ENCODE data around the gene NFIX. TPM values are rescaled to one million over a fixed set of nuclear protein-coding genes. Genes with fewer than 3 reads are reported as not detected.

Gene NFIX
- polyA plus RNA-seq, 1 donor (not counting 4 experiments of a cell fraction or from before 2014, with no cell fraction given): 5.2 TPM

- FAIRE-seq: no peak
- Histone ChIP-seq H3K27ac (ENCODE audit: control insufficient read depth, insufficient read depth, low read length) (no peak overlapping the region), H3K27me3 (ENCODE audit: control insufficient read depth, extremely low read depth, insufficient read depth, low read length) (no peaks in the 10 kb centered on the region), H3K4me2 (ENCODE audit: control insufficient read depth, extremely low read depth, insufficient read depth, low read depth, low read length) (no peak overlapping the region), H3K4me1 (ENCODE audit: control insufficient read depth, extremely low read depth, insufficient read depth, low read length) (peaks cover 53% of the 10 kb centered on the region), H3K9me1 (ENCODE audit: control insufficient read depth, extremely low read depth, insufficient read depth, low read length) (peaks cover 4% of the 10 kb centered on the region), H2AFZ (ENCODE audit: control insufficient read depth, low read length) (no peak overlapping the region), H3K9ac (ENCODE audit: control insufficient read depth, extremely low read depth, insufficient read depth, low read length) (no peak overlapping the region), H3K9me3 (ENCODE audit: control insufficient read depth, low read depth, low read length) (no peaks in the 10 kb centered on the region), H4K20me1 (ENCODE audit: control insufficient read depth, extremely low read depth, insufficient read depth, low read length) (peaks cover 4% of the 10 kb centered on the region), H3K4me3 (ENCODE audit: control insufficient read depth in 2 of 3, extremely low read depth in 1 of 3, insufficient read depth in 2 of 3, low read depth in 1 of 3, low read length in 3 of 3) (no peak overlapping the region), H3K79me2 (ENCODE audit: control insufficient read depth, insufficient read depth, low read length) (peaks cover 47% of the 10 kb centered on the region), H3K36me3 (ENCODE audit: control insufficient read depth in 2 of 2, extremely low read depth in 1 of 2, insufficient read depth in 2 of 2, low read length in 2 of 2) (peaks cover 0 to 15% of the 10 kb centered on the region in 2 experiments)
- dilution Hi-C loops (cut with MboI; ENCODE audit: extremely low pct_ligation_motif_present, low sequenced_read_pairs): no loop called here
- DNase-seq (ENCODE audit: low read depth, low spot score): no peak
- TF ChIP-seq CTCF (optimal IDR thresholded peaks at IDR 0.05 in 1 of 3, IDR thresholded peaks at IDR 0.05 in 1 of 3, conservative IDR thresholded peaks at IDR 0.05 in 1 of 3; ENCODE audit: extremely low read depth in 1 of 3, insufficient read depth in 2 of 3, low read length in 3 of 3) (no peak), EZH2 (IDR thresholded peaks at IDR 0.05; ENCODE audit: low read length) (no peak)
These were observed 55.0 kb downstream of the NFIX start for GRCh38 chr19:13050274-13050673.

GRCh38 chr19:13051557-13052165 is 56.4 kb downstream of the NFIX start:
- H3K79me2 ChIP-seq (ENCODE audit: control insufficient read depth, insufficient read depth, low read length): peaks cover 33% of the 10 kb centered on the region
- no peak overlapping the region for H3K27ac ChIP-seq (ENCODE audit: control insufficient read depth, insufficient read depth, low read length)
- dilution Hi-C loops (cut with MboI; ENCODE audit: extremely low pct_ligation_motif_present, low sequenced_read_pairs): no loop called here
- H3K9ac ChIP-seq (ENCODE audit: control insufficient read depth, extremely low read depth, insufficient read depth, low read length): no peak overlapping the region
- peaks cover 64% of the 10 kb centered on the region for H3K4me1 ChIP-seq (ENCODE audit: control insufficient read depth, extremely low read depth, insufficient read depth, low read length)
- peak overlapping the region; percentile 53 for H3K4me2 ChIP-seq (ENCODE audit: control insufficient read depth, extremely low read depth, insufficient read depth, low read depth, low read length)
- peaks cover 0 to 4% of the 10 kb centered on the region in 2 experiments for H3K36me3 ChIP-seq (ENCODE audit: control insufficient read depth in 2 of 2, extremely low read depth in 1 of 2, insufficient read depth in 2 of 2, low read length in 2 of 2)
- peaks cover 4% of the 10 kb centered on the region for H4K20me1 ChIP-seq (ENCODE audit: control insufficient read depth, extremely low read depth, insufficient read depth, low read length)
- H2AFZ ChIP-seq (ENCODE audit: control insufficient read depth, low read length): no peak overlapping the region
- TF ChIP-seq EZH2 (IDR thresholded peaks at IDR 0.05; ENCODE audit: low read length) (no peak), CTCF (optimal IDR thresholded peaks at IDR 0.05 in 1 of 3, IDR thresholded peaks at IDR 0.05 in 1 of 3, conservative IDR thresholded peaks at IDR 0.05 in 1 of 3; ENCODE audit: extremely low read depth in 1 of 3, insufficient read depth in 2 of 3, low read length in 3 of 3) (no peak)
- peak overlapping the region in 1 of 3 experiments; percentile 25 for H3K4me3 ChIP-seq (ENCODE audit: control insufficient read depth in 2 of 3, extremely low read depth in 1 of 3, insufficient read depth in 2 of 3, low read depth in 1 of 3, low read length in 3 of 3)
- no peak for DNase-seq (ENCODE audit: low read depth, low spot score)
- H3K27me3 ChIP-seq (ENCODE audit: control insufficient read depth, extremely low read depth, insufficient read depth, low read length): no peaks in the 10 kb centered on the region
- no peaks in the 10 kb centered on the region for H3K9me3 ChIP-seq (ENCODE audit: control insufficient read depth, low read depth, low read length)
- H3K9me1 ChIP-seq (ENCODE audit: control insufficient read depth, extremely low read depth, insufficient read depth, low read length): peaks cover 4% of the 10 kb centered on the region
- FAIRE-seq: no peak
